HG03354 (cell line): ENCODE data around the gene BABAM2.

Experiments
- ATAC-seq: cut with Tn5 transposase; IDR thresholded peaks from one replicate; pipeline ENCODE4 v1.9.1; 2021; ENCODE audit warnings: mild to moderate bottlenecking; ENCODE audit not compliant: unreplicated experiment, poor library complexity, severe bottlenecking

Gene BABAM2

DNA sequence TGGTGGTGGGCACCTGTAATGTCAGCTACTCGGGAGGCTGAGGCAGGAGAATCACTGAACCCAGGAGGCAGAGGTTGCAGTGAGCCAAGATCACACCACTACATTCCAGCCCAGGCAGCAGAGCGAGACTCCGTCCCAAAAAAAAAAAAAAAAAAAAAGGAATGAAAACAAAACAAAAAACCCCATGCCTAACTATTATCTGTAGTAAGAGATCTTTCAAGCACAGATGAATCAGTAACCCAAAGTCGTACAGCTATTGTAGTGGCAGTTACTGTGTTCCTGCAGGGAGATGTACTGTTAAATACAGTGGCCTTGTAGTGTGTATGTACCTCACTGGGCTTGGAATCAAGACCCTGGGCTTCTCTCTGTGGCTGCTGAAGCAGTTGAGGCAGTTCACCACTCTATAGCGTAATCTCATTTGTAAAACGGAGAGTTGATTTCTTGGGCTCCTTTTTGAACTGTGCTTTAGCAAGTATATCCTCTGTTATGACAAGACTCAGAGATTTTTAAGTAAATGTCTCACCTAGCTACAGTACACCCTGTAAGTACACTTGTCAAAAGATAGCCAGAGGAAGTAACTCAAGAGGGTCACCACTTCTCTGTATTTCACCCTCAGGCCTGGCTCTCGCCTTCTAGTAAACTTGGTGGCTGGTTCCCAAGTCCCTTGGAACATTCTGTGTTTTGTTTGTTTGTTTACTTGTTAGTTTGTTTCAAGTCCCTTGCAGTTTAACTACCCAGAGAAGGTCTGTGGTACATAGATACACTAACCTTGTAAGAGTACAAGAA, 392.5 kb downstream of the BABAM2 start:
- ATAC-seq: no peak

DNA sequence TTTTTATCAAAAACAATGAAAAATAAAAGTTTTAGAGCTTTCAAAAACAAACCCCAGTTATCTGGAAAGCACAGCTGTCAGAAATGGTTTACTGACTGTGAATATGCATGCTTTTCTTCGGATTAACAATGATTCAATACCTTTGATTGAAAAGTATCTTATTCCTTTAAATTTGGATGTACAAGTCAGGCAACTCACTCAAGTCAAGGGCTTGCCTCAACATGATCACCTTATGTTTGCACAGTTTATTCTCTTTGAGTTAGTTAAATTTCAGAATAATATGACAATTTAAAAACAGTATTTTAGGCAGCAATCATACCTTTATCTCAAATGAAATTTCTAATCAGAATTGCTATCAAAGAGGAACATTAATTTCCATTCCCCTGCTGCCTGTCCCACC, 393.3 kb downstream of the BABAM2 start:
- ATAC-seq: no peak

DNA sequence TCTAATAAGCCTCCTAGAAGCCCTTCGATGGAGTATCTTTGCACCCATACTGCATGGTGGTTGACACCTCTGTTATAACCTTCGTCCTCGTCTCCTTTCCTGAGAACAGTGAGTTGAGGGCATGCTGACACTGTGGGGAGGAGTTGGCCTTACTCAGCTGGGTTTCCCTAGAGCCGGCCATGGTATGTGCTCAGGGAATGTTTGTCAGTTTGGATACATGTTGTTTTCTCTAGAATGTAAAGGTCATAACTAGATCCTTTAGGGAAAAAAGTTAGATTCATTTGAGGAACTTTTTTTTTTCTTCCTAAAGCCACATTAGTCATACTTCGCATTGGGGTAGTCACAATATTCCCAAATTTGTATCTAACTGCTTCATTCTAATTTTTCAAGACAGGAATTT, 396.1 kb downstream of the BABAM2 start:
- ATAC-seq: no peak

DNA sequence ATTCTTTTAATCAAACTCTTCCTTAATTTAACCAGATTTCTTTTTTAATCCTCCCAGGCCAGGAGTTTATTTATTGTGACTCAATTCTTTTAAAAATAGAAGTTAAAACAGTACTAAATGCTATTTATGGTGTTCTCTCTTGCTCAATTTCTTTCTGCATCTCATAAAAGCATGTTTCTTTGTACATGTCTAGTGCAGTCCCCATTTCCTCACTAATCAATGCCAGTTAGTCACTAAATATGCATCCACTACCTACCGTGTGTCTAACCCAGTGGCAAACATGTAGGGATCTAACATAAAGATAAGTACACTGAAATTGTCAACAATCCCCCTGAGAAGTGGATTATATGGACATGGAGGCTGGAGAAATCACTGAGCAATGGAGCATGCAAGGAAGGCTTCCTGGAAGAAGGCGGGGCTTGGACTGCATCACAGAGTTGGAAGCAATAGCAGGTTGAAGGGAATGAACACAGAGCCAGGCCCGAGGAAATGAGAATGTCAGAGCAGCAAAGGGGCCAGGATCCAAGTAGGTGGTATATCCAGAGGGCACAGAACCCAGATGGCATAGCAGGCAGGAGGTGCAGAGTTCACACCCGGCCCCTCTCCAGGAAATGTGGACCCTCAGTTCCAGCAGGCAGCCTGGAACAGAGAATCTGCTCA, 396.9 kb downstream of the BABAM2 start:
- ATAC-seq: no peak

DNA sequence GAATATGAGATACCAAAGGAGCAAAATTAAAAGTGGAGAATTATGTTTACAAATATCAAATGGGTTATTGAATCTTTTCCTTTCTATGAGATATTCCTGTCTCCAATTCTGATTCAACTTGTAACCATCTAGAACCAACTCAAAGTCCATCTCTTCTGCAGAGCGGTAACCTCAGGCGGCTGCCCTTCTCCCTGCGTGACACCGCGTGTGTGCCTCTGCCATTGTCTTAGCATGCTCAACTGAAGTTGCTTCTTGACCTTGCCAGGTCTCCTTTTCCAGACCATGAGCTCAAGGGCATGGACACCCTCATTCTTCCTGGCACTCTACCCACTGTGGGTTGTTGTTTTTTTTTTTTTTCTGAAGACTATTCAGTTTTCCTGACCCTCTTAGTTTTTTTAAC, 398.1 kb downstream of the BABAM2 start:
- no peak for ATAC-seq

DNA sequence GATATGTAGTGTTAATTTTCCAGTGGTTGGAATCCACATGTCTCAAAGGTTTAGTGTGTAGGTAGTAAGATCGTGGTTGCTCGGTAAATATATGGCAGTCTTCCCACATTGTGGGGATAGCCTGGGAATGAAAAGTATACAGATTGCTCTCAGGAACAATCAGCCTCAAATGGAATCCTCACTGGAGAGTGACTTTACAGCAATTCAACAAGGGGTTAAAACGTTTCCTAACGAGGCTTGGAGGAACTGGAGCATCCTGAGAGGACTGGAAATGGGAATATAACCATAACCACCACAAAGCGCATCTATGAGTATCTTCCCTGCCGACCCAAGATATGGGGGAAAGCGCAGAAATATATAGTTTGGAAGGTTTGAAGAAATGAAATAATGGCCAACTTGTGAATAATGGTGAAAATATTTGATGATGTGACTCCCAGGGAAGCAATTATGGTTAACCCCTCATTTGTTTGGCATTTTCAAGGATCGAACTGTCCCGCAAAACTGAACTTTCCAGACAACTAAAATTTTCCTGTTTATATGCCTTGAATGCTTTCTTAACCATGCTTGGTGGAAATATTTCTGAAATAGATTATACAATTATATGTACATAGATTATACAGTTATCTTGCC, 401.4 kb downstream of the BABAM2 start:
- ATAC-seq: no peak

DNA sequence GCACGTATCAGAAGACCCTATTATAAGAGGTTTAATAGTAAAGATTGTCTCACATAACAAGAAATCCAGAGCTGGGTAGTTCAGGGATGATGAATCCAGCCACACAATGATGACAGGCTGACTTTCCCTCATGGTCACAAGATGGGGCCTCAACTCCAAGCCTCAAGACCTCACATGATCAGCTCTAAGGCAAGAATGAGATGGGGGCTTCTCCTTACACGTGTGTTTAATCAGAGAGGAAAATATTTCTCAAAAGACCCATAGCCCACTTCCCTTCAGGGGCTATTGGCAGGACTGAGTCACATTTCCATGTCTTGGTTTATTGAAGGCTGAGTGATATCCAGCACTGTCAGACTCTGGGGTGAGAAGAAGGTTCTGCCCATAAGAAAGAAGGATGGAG, 402.0 kb downstream of the BABAM2 start:
- ATAC-seq: no peak

DNA sequence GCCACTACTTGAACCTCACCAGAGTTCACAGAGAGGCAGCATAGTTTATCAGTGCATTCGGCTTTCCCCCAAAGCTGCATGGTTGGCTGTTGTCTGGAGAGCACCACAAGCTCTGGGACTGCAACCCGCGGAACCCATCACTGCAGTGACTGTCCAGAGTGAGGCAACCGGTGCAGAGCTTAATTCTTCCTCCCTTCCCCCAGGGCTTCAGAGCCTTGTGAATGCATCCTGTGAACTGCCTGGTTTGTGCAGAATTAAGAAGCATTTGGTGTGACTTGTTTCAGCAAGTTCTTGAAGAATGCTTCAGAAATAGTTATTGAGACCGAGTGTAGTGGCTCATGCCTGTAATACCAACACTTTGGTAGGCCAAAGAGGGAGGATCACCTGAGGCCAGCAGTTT, 402.9 kb downstream of the BABAM2 start:
- ATAC-seq: no peak

DNA sequence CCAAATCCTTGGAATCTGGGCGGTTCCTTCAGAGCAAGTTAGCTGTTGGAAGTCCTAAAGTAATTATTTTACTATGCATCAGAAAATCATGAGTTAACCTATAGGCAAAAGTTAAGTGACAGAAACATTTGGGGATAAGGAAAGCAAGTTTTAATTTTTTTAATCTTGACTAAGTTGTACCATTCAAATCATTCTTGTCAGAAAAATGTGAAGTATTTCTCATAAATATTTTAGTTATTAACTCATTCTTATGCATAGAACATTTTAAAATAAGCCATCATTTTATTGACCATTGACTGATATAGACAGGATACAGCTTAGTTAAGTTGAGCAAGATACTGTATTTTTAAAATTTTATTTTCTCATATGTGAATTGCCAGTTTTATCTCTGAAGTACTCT, 403.9 kb downstream of the BABAM2 start:
- no peak for ATAC-seq

DNA sequence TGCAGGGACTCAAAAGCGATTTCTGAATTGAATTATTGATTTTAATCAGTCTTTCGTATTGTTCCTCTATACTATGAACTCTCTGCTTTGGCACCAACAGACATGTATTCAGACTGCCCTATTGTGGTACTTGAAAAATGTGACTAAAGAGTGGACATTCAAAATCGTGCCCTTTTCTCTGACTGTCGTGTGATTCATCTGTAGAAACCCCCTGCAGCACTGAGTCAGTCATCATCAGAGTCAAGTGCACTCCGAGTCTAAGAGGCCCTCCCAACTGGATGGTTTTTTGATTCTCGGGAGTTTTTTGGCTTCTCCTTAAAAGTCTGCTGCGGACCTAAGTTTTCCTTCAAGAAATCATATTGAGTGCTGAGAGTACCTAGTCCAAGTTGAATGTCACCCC, 405.7 kb downstream of the BABAM2 start:
- no peak for ATAC-seq

DNA sequence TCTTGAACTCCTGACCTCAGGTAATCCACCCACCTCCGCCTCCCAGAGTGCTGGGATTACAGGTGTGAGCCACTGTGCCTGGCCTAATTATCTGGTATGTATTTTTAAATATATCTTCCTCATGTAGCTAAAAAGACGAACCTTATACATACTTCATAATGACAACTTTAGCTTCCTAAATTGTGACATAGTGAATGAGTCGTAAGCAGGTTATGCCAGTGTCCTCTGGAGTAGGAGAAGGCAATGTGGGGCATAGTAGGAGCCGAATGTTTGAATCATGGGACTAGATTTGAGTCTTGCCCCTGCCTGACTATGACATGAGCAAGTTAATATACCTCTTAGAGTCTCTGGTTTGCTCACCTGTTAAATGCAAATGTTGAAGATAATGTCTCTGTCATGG, 406.4 kb downstream of the BABAM2 start:
- ATAC-seq: no peak

DNA sequence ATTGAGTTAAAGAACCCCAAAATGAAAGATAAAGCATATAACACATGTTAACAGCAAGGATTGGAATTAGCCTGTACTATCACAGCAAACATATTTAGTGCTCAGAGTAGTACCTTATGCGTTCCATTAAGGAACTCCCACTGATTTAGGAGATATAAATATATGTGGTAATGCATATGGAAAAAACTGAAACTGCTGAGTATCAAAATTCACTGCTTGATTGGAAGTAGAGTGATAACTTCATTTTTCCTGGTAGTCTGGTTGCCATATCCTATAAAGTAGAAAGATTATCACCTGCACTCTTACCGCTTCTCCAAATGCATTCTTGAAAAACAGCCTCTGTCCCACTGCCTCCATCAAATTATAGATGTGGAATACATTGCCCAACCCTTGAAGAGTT, 407.0 kb downstream of the BABAM2 start:
- ATAC-seq: no peak

DNA sequence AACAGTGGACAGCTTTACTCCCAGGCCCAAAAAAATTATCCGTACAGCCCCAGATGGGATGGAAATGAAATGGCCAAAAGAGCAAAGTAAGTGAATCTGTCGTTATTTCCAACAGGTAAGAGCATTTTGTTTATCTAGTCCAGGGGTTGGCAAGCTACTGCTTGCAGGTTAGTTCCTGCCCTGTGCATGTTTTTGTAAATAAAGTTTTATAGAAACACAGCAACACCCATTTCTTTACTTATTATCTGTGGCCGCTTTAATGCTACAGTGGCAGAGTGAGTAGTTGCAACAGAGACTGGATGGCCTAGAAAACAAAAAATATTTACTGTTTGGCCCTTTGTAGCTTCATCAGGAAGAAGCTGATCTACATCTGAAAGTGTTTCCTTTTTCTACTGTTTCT, 407.9 kb downstream of the BABAM2 start:
- no peak for ATAC-seq

DNA sequence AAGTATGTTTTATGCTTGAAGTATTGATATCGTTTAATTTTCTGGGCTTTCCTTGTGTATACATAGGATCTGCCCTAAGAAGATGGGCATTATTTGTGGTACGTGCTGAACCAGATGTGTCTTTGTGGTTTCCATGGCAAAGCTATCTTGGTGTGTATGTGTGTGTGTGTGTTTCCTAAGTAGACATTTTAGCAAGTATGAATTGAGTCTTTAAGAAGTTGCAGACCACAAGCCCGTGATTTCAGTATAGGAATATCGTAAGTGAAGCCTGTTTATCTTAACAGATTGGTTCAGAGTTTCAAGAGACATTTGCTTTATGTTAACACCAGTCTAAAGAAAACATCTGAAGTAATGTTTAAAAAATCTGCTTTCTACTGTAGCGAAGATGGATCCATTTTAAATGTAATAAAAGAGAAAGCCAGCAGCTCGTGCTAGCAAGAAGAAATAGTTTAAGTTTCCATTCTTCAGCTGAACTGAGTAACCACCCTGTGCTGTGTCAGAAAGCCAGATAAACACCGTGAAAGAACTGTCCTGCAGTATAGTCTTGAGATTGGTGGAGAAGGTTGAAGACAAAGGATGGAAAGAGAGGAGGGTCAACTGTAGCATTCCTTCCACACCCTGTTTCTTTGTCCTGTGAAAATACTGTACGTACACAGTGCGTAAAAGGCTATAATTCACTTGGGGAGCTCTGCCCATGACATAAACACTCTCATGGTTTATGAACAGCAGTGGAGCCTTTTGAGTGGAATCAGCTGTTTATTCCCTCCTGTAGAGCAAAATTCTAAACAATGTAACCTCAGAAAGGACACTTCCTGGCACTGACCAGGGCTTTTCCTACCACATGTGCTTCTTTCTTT, 410.2 kb downstream of the BABAM2 start:
- ATAC-seq: no peak

DNA sequence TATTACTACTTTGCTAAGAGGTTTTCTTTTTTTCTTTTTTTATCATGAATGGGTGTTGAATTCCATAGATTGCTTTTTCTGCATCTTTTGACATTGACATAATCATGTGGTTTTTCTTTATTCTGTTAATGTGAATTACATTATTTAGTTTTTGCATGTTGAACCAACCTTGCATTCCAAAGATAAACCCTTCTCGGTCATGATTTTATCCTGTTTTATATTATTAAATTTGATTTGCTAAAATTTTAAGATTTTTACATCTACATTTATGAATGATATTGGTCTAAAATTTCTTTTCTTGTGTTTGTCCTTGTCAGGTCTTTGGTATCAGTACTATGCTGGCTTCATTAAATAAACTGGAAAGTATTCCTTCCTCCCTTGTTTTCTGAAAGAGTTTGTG, 414.7 kb downstream of the BABAM2 start:
- ATAC-seq: no peak

DNA sequence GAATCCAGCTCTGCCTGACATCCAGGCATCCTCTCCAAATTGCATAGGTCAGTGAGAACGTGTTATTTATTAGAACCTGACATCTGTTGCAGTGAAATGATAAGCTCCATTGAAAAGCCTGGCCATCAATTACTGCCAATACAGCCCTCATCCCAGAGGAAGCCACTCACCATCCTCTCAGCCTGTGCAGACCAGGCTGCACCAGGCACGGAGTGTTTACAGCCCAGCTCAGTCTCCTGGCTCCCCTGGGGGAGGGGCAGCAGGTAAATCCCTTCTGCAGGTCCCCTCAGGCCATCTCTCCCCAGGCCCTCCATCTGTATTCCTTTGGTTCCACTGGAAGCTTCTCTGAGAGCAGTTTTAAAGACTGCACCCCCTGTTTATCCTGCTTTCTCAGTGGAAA, 419.6 kb downstream of the BABAM2 start:
- no peak for ATAC-seq

DNA sequence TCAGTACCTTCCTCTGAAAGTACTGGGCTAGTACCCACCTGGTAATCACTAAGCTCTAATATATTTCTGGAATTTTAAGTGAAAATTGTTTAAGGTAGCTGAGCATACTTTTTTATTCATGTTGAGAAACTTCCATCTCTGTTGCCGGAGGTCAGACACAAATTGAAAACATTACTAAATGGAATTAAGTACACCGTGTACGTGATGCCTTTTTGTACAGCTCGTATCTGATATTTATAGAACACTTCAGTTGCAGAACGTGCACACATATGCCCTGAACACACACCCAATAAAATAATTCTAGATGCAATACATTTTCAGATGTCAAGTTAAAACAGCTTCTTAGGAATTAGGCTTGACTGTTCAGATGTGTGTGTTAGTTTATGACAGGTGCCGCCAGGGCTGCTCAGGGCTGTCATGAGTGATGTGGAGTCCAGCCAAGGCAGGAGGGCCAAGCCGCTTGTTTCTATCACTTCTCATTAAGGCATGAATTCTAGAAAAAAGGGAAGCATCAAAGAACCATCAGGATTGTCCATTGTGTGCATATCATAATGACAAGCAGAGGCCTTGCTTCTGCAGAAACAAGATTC, 421.2 kb downstream of the BABAM2 start:
- no peak for ATAC-seq

DNA sequence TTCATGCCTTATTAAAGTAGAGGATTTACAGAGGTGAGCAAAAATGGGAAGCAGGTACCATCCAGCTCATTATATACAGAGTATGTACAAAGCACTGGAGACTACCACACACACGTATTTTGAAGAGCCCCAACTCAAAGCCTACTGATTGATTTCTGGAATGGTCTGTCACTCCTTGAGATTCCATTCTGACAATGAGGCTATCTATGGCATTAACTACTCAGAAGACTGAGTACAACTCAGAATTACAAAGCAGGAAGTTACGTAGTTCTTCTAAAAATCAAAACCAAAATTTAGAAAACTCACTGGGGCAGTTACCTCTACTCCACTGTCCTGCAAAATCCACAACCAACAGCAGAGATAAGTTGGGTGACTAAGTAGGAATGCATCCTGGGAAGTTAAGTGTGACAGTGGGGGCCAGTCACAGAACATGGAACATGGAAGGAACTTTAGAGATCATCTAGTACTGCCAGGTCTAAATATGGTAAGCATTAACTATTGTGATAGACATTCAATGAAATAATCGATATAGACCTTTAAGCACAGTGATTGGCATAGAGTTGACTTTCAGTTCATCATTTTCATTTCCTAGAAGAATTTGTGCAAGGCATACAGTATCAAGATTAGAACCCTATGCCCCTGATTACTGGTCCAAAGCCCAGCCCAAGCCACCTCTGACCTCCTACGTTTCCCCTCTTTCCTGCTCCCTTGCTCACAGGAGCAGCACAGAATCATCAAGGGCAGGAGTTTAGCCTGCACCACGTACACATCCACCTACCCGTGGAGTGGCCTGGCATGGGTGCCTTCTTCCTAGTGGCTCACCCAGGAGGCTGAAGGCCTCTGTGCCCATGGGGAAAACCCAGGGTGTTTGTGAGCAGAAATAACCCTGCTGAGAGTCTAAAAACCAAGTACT, 422.0 kb downstream of the BABAM2 start:
- no peak for ATAC-seq

DNA sequence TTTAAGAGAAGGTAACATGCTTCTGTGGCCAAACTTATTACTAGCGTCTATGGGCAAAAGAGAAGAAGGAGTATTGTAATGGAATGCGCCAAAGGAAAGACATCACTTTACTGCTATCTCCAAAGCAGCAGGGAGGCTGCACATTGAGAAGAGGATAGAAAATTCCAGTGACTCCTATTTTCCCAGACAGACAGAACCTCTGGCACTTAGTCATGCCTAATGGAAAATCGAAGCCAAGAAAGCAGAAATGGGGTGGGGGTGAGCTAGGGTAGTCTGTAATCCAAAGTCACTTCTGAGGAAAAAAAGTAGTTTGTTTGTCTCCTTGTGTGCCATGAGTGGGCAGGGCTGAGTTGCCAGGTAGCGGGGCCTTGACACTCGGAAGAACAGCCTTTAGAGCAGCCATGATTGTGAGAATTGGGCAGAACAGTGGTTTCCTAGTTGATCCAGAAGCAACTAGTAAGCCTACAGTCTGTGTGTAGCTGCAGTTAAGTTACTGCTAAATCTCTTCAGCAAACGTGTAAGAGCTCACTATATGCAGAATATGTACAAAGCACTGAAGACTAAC, 422.8 kb downstream of the BABAM2 start:
- no peak for ATAC-seq
